ENCODE data around the gene DNAJC24.
"Not testable (repeated sequence)": the region's sequence is repeated elsewhere in the genome, so short reads cannot be mapped to it uniquely, and the experiment has no call there.

DNA sequence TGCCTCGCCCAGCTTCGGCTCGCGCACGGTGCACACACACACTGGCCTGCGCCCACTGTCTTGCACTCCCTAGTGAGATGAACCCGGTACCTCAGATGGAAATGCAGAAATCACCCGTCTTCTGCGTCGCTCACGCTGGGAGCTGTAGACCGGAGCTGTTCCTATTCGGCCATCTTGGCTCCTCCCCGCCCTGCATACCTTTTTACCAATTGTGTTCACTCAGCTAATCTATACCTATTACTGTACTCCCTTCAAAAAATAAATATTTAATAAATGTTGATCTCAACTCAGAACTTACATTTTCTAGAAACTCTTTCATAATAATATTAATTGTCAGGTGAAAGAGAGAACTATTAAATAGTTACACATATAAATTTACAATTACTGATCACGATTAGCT is 48.2 kb upstream of the DNAJC24 start:
- not testable (repeated sequence) for TF ChIP-seq EZH2 (IDR thresholded peaks at IDR 0.05; ENCODE audit: borderline replicate concordance, insufficient read depth, low read length, poor library complexity, severe bottlenecking)
- TF ChIP-seq, protein P1, sequence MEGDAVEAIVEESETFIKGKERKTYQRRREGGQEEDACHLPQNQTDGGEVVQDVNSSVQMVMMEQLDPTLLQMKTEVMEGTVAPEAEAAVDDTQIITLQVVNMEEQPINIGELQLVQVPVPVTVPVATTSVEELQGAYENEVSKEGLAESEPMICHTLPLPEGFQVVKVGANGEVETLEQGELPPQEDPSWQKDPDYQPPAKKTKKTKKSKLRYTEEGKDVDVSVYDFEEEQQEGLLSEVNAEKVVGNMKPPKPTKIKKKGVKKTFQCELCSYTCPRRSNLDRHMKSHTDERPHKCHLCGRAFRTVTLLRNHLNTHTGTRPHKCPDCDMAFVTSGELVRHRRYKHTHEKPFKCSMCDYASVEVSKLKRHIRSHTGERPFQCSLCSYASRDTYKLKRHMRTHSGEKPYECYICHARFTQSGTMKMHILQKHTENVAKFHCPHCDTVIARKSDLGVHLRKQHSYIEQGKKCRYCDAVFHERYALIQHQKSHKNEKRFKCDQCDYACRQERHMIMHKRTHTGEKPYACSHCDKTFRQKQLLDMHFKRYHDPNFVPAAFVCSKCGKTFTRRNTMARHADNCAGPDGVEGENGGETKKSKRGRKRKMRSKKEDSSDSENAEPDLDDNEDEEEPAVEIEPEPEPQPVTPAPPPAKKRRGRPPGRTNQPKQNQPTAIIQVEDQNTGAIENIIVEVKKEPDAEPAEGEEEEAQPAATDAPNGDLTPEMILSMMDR (IDR thresholded peaks at IDR 0.05; ENCODE audit: poor library complexity, severe bottlenecking), result not testable (repeated sequence)
